ENCODE measurements around the gene SPINK1.

DNA sequence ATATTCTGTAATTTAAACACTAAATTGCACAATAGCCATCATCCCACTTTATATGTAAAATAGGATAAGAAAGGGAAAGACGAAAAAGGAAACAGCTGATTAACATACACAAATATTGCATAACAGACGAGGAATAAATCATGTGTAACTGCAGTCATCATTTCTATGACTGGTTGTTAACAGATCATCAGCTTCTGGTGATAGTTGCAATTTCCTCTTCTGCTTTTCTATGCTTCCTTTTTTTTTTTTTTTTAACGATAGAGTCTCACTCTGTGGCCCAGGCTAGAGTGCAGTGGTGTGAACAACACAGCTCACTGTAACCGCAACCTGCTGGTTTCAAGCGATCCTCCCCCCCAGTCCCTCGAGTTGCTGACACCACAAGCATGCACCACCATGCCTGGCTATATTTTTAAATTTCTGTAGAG is 26.4 kb downstream of the SPINK1 start:
- TF ChIP-seq, protein P1, sequence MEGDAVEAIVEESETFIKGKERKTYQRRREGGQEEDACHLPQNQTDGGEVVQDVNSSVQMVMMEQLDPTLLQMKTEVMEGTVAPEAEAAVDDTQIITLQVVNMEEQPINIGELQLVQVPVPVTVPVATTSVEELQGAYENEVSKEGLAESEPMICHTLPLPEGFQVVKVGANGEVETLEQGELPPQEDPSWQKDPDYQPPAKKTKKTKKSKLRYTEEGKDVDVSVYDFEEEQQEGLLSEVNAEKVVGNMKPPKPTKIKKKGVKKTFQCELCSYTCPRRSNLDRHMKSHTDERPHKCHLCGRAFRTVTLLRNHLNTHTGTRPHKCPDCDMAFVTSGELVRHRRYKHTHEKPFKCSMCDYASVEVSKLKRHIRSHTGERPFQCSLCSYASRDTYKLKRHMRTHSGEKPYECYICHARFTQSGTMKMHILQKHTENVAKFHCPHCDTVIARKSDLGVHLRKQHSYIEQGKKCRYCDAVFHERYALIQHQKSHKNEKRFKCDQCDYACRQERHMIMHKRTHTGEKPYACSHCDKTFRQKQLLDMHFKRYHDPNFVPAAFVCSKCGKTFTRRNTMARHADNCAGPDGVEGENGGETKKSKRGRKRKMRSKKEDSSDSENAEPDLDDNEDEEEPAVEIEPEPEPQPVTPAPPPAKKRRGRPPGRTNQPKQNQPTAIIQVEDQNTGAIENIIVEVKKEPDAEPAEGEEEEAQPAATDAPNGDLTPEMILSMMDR (IDR thresholded peaks at IDR 0.05), result no peak
- TF ChIP-seq POLR2A (IDR thresholded peaks at IDR 0.05) (no peak), POLR2AphosphoS5 (IDR thresholded peaks at IDR 0.05) (no peak), EP300 (IDR thresholded peaks at IDR 0.05; ENCODE audit: low read depth) (no peak)
